ENCODE results near the gene REN.

Gene REN

GRCh38 chr1:204166219-204166618 is at the start of gene REN:
Gene REN (minus strand): TSS chr1:204166337. CDS start chr1:204166293, 44 bp downstream.
- no peak for DNase-seq

- DNase-seq, result peak; percentile 91
Measured at GRCh38 chr1:204213668-204214662, 47.8 kb upstream of the REN start, which contains the start of gene GOLT1A. Gene GOLT1A (minus strand): TSS chr1:204213988. CDS start chr1:204213906, 82 bp downstream.

GRCh38 chr1:204212715-204213114 is 46.6 kb upstream of the REN start:
- no peak for DNase-seq

- DNase-seq, result no peak
Measured at GRCh38 chr1:204211046-204211445, 44.9 kb upstream of the REN start.

GRCh38 chr1:204207136-204207616 is 41.0 kb upstream of the REN start:
- peak; percentile 9 for DNase-seq

GRCh38 chr1:204206121-204206520 is 40.0 kb upstream of the REN start:
- DNase-seq, result no peak

- no peak for DNase-seq
Measured at GRCh38 chr1:204205486-204205885, 39.3 kb upstream of the REN start.

GRCh38 chr1:204204944-204205343 is 38.8 kb upstream of the REN start:
- DNase-seq, result no peak

GRCh38 chr1:204203206-204203767 is 37.1 kb upstream of the REN start:
- no peak for DNase-seq

- DNase-seq, result no peak
Measured at GRCh38 chr1:204202481-204202880, 36.3 kb upstream of the REN start.

- no peak for DNase-seq
Measured at GRCh38 chr1:204201348-204202040, 35.4 kb upstream of the REN start.

- no peak for DNase-seq
Measured at GRCh38 chr1:204199579-204199978, 33.4 kb upstream of the REN start.

GRCh38 chr1:204198348-204199340 is 32.5 kb upstream of the REN start:
- peak; percentile 61 for DNase-seq

GRCh38 chr1:204197068-204197467 is 30.9 kb upstream of the REN start:
- no peak for DNase-seq

- DNase-seq, result no peak
Measured at GRCh38 chr1:204196068-204196795, 30.1 kb upstream of the REN start, which contains the start of gene KISS1. Gene KISS1 (minus strand): TSS chr1:204196491. CDS start chr1:204192876, 3,615 bp downstream.

- no peak for DNase-seq
Measured at GRCh38 chr1:204194771-204195170, 28.6 kb upstream of the REN start.

GRCh38 chr1:204194080-204194479 is 27.9 kb upstream of the REN start:
- no peak for DNase-seq

GRCh38 chr1:204192589-204193352 is 26.6 kb upstream of the REN start:
- DNase-seq, result no peak

GRCh38 chr1:204192046-204192445 is 25.9 kb upstream of the REN start:
- DNase-seq, result no peak

- DNase-seq, result no peak
Measured at GRCh38 chr1:204191456-204191855, 25.3 kb upstream of the REN start.

All from NCI-H226 (cell line).